ENCODE measurements around the gene CEP128.

DNA sequence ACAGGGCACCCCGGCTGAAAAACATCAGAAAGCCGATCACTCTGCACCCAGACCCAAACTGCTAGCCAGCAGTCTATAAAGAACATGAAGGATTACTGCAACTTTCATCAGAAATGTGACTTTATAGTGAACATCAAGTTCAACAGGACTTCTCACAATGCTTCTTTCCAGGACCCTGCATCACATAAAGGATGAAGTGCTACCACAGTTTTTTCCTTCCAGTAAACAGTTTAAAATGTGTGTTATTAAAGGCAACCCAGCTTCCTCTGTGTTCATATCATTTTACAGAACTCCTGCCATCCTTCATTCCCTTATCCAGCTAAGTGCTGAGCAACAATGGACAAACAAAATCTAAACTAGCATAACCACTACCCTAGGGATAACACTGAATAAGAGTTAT lies 449.9 kb downstream of the CEP128 start:
- TF ChIP-seq NRF1 (IDR thresholded peaks at IDR 0.05; ENCODE audit: low read depth, low read length): no peak
- no peak for TF ChIP-seq MAX (IDR thresholded peaks at IDR 0.05; ENCODE audit: low read depth)
- no peak for TF ChIP-seq CTCF (IDR thresholded peaks at IDR 0.05)
- no peak for TF ChIP-seq YY1 (IDR thresholded peaks at IDR 0.05; ENCODE audit: low read depth)
- TF ChIP-seq, protein P1, sequence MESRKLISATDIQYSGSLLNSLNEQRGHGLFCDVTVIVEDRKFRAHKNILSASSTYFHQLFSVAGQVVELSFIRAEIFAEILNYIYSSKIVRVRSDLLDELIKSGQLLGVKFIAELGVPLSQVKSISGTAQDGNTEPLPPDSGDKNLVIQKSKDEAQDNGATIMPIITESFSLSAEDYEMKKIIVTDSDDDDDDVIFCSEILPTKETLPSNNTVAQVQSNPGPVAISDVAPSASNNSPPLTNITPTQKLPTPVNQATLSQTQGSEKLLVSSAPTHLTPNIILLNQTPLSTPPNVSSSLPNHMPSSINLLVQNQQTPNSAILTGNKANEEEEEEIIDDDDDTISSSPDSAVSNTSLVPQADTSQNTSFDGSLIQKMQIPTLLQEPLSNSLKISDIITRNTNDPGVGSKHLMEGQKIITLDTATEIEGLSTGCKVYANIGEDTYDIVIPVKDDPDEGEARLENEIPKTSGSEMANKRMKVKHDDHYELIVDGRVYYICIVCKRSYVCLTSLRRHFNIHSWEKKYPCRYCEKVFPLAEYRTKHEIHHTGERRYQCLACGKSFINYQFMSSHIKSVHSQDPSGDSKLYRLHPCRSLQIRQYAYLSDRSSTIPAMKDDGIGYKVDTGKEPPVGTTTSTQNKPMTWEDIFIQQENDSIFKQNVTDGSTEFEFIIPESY (IDR thresholded peaks at IDR 0.05; ENCODE audit: borderline replicate concordance, low read depth): no peak
- TF ChIP-seq EZH2phosphoT487 (IDR thresholded peaks at IDR 0.05; ENCODE audit: borderline replicate concordance, low read depth): no peak

All from SK-N-SH (cell line).